HepG2 (cell line): Measurements from ENCODE around the gene VSTM1. TPM values are rescaled to one million over a fixed set of nuclear protein-coding genes. Genes with fewer than 3 reads are reported as not detected.

Source experiments
- CAMTA2 ChIP-seq: sonication (generic); formaldehyde crosslinking; IDR thresholded peaks from 2 replicates; pipeline ENCODE4 v1.4.0; 2020; ENCODE audit warnings: mild to moderate bottlenecking, missing genetic modification reagents, borderline replicate concordance
- CEBPG ChIP-seq: IDR thresholded peaks from 2 replicates; pipeline ENCODE4 v1.6.1; 2016
- ELF3 ChIP-seq: IDR thresholded peaks from 2 replicates; pipeline ENCODE4 v1.6.1; 2016; ENCODE audit warnings: missing genetic modification reagents, missing compliant biosample characterization
- HNF1A ChIP-seq, 2 experiments: sonication (generic) in 1 of 2; formaldehyde crosslinking in 1 of 2; IDR thresholded peaks; 2 replicates each; pipeline versions ENCODE4 v1.4.0 to v1.6.1; 2016 to 2020; ENCODE audit warnings: borderline replicate concordance in 1 of 2, low read depth in 1 of 2, mild to moderate bottlenecking in 1 of 2, missing genetic modification reagents in 1 of 2
- KMT2A ChIP-seq: sonication (generic); formaldehyde crosslinking; IDR thresholded peaks from 2 replicates; pipeline ENCODE4 v1.4.0; 2020; ENCODE audit warnings: missing genetic modification reagents
- MTA1 ChIP-seq: sonication (generic); formaldehyde crosslinking; IDR thresholded peaks from 2 replicates; pipeline ENCODE4 v1.4.0; 2020; ENCODE audit warnings: missing genetic modification reagents, mild to moderate bottlenecking, borderline replicate concordance
- NFRKB ChIP-seq: fragments of 450-650 bp; IDR thresholded peaks from 2 replicates; pipeline ENCODE4 v1.6.1; 2017
- NR1H2 ChIP-seq: sonication (generic); formaldehyde crosslinking; IDR thresholded peaks from 2 replicates; pipeline ENCODE4 v1.8.1; 2022; ENCODE audit warnings: low read depth, missing genetic modification reagents, borderline replicate concordance
- NR2F6 ChIP-seq, 2 experiments: IDR thresholded peaks; 2 replicates each; pipeline ENCODE4 v1.6.1; 2016; ENCODE audit warnings: antibody characterized with exemption in 1 of 2, mild to moderate bottlenecking in 1 of 2
- PTBP1 ChIP-seq: fragments of 200-400 bp; formaldehyde crosslinking; IDR thresholded peaks from 2 replicates; pipeline ENCODE4 v1.6.1; 2018; ENCODE audit warnings: low read length, low read depth; ENCODE audit not compliant: poor library complexity, severe bottlenecking
- REL ChIP-seq: sonication (generic); formaldehyde crosslinking; conservative IDR thresholded peaks from 2 replicates; pipeline ENCODE4 v1.8.0; 2022; ENCODE audit warnings: mild to moderate bottlenecking, missing genetic modification reagents, moderate library complexity
- RXRB ChIP-seq: IDR thresholded peaks from 2 replicates; pipeline ENCODE4 v1.6.1; 2016; ENCODE audit warnings: borderline replicate concordance, missing genetic modification reagents, missing compliant biosample characterization
- SMAD3 ChIP-seq: sonication (generic); formaldehyde crosslinking; IDR thresholded peaks from 2 replicates; pipeline ENCODE4 v1.4.0; 2020; ENCODE audit warnings: missing genetic modification reagents
- SMAD9 ChIP-seq: sonication (generic); formaldehyde crosslinking; IDR thresholded peaks from 2 replicates; pipeline ENCODE4 v1.5.1; 2020; ENCODE audit warnings: mild to moderate bottlenecking, missing genetic modification reagents
- SMARCE1 ChIP-seq: fragments of 450-650 bp; IDR thresholded peaks from 2 replicates; pipeline ENCODE4 v1.6.1; 2017; ENCODE audit warnings: borderline replicate concordance
- ZNF205 ChIP-seq: IDR thresholded peaks from 2 replicates; pipeline ENCODE4 v1.6.1; 2018; ENCODE audit warnings: missing biosample characterization, missing genetic modification reagents
- ZNF33B ChIP-seq: sonication (generic); formaldehyde crosslinking; IDR thresholded peaks from 2 replicates; pipeline ENCODE4 v1.5.1; 2020; ENCODE audit warnings: mild to moderate bottlenecking, missing genetic modification reagents
- ZNF354B ChIP-seq: sonication (generic); formaldehyde crosslinking; IDR thresholded peaks from 2 replicates; pipeline ENCODE4 v1.8.0; 2022; ENCODE audit warnings: mild to moderate bottlenecking, missing genetic modification reagents
- ZNF510 ChIP-seq: sonication (generic); formaldehyde crosslinking; IDR thresholded peaks from 2 replicates; pipeline ENCODE4 v1.4.0; 2020; ENCODE audit warnings: low read depth, mild to moderate bottlenecking, missing genetic modification reagents
- ZNF724P ChIP-seq: sonication (generic); formaldehyde crosslinking; IDR thresholded peaks from 2 replicates; pipeline ENCODE4 v1.8.0; 2022; ENCODE audit warnings: missing genetic modification reagents, borderline replicate concordance
- ZNF883 ChIP-seq: sonication (generic); formaldehyde crosslinking; IDR thresholded peaks from 2 replicates; pipeline ENCODE4 v1.5.1; 2020; ENCODE audit warnings: mild to moderate bottlenecking, missing genetic modification reagents; ENCODE audit errors: not compliant biosample characterization
- polyA plus RNA-seq, 8 experiments: library from polyadenylated mRNA; depleted of rRNA in 3 of 8; stranded (reverse) in 7 of 8; unstranded in 1 of 8; fragments of >200 nt; fragmentation: Illumina TruSeq in 4 of 8; extraction: Trizol in 4 of 8; gene quantifications; 2 replicates each; pipeline versions ENCODE4 v1.2.1 to v1.2.3, GENCODE V29; 2011 to 2016; ENCODE audit warnings: low read depth in 4 of 8, missing spikeins in 1 of 8, mixed read lengths in 1 of 8; ENCODE audit not compliant: insufficient read depth in 1 of 8
- total RNA-seq, 5 experiments: library from RNA; depleted of rRNA; stranded (reverse); fragments of >200 nt; fragmentation: Illumina TruSeq; extraction: Trizol; gene quantifications; 2 replicates each; pipeline ENCODE4 v1.2.3, GENCODE V29; 2016; ENCODE audit warnings: low read depth in 1 of 5
- TF ChIP-seq, protein P1 (sequence below): sonication (generic); formaldehyde crosslinking; IDR thresholded peaks from 2 replicates; pipeline ENCODE4 v1.9.0; 2021; ENCODE audit warnings: missing genetic modification reagents, mild to moderate bottlenecking, borderline replicate concordance
- TF ChIP-seq, protein P2 (sequence below): IDR thresholded peaks from 2 replicates; pipeline ENCODE4 v1.6.1; 2018; ENCODE audit warnings: missing genetic modification reagents, mild to moderate bottlenecking, missing compliant biosample characterization
- TF ChIP-seq, protein P3 (sequence below): sonication (generic); formaldehyde crosslinking; conservative IDR thresholded peaks from 2 replicates; pipeline ENCODE4 v1.8.0; 2022; ENCODE audit warnings: low read depth, missing genetic modification reagents

VSTM1 gene
- total and polyA plus RNA-seq, 2 of the 13 experiments (the other 11 are each of a cell fraction or from before 2014, with no cell fraction given), result not detected

DNA sequence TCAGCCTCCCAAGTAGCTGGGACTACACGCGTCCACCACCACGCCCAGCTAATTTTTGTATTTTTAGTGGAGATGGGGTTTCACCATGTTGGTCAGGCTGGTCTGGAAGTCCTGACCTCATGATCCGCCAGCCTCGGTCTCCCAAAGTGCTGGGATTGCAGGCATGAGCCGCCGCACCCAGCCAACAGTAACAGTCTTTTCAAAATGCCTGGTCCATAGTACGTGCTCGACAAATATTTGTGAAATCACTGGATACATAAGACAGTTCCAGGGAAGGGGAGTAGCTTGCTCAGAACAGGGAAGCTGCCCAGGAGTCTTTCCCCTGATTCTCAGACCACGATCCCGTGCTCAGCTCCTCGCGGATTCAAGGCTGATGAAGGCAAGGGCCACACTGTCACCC lies 41.8 kb downstream of the VSTM1 start (continued):
- TF ChIP-seq HNF1A (IDR thresholded peaks at IDR 0.05; ENCODE audit: low read depth), result no peak
- no peak for TF ChIP-seq HNF1A (CRISPR knock-in tag; IDR thresholded peaks at IDR 0.05; ENCODE audit: borderline replicate concordance)
- no peak for TF ChIP-seq REL (CRISPR knock-in tag)
- TF ChIP-seq KMT2A, result no peak
- TF ChIP-seq RXRB (CRISPR knock-in tag), result no peak
- no peak for TF ChIP-seq SMAD9 (CRISPR knock-in tag)
- no peak for TF ChIP-seq CAMTA2 (CRISPR knock-in tag)
- TF ChIP-seq CEBPG (CRISPR knock-in tag), result 0 out of 2 replicates have a peak, but pooled peaks have one; percentile 11
- no peak for TF ChIP-seq NFRKB
- no peak for TF ChIP-seq SMARCE1
- TF ChIP-seq MTA1 (CRISPR knock-in tag), result no peak
- no peak for TF ChIP-seq NR2F6 (IDR thresholded peaks at IDR 0.05)
- TF ChIP-seq NR2F6 (CRISPR knock-in tag; IDR thresholded peaks at IDR 0.05), result 0 out of 2 replicates have a peak, but pooled peaks have one; percentile 5
- no peak for TF ChIP-seq PTBP1
- TF ChIP-seq, protein P1, sequence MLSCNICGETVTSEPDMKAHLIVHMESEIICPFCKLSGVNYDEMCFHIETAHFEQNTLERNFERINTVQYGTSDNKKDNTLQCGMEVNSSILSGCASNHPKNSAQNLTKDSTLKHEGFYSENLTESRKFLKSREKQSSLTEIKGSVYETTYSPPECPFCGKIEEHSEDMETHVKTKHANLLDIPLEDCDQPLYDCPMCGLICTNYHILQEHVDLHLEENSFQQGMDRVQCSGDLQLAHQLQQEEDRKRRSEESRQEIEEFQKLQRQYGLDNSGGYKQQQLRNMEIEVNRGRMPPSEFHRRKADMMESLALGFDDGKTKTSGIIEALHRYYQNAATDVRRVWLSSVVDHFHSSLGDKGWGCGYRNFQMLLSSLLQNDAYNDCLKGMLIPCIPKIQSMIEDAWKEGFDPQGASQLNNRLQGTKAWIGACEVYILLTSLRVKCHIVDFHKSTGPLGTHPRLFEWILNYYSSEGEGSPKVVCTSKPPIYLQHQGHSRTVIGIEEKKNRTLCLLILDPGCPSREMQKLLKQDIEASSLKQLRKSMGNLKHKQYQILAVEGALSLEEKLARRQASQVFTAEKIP (CRISPR knock-in tag), result no peak
- no peak for TF ChIP-seq ZNF883
- no peak for TF ChIP-seq ZNF724P
- TF ChIP-seq, protein P2, sequence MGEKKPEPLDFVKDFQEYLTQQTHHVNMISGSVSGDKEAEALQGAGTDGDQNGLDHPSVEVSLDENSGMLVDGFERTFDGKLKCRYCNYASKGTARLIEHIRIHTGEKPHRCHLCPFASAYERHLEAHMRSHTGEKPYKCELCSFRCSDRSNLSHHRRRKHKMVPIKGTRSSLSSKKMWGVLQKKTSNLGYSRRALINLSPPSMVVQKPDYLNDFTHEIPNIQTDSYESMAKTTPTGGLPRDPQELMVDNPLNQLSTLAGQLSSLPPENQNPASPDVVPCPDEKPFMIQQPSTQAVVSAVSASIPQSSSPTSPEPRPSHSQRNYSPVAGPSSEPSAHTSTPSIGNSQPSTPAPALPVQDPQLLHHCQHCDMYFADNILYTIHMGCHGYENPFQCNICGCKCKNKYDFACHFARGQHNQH (CRISPR knock-in tag), result no peak
- TF ChIP-seq NR1H2 (CRISPR knock-in tag), result no peak
- no peak for TF ChIP-seq SMAD3
- TF ChIP-seq ZNF354B, result no peak
- TF ChIP-seq ZNF33B (CRISPR knock-in tag), result no peak
- peak; percentile 67; the same call in 1 of the 2 replicates for TF ChIP-seq ZNF205 (CRISPR knock-in tag)
- TF ChIP-seq ZNF510, result no peak
- TF ChIP-seq, protein P3, sequence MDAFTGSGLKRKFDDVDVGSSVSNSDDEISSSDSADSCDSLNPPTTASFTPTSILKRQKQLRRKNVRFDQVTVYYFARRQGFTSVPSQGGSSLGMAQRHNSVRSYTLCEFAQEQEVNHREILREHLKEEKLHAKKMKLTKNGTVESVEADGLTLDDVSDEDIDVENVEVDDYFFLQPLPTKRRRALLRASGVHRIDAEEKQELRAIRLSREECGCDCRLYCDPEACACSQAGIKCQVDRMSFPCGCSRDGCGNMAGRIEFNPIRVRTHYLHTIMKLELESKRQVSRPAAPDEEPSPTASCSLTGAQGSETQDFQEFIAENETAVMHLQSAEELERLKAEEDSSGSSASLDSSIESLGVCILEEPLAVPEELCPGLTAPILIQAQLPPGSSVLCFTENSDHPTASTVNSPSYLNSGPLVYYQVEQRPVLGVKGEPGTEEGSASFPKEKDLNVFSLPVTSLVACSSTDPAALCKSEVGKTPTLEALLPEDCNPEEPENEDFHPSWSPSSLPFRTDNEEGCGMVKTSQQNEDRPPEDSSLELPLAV (CRISPR knock-in tag), result no peak
- TF ChIP-seq ELF3, result no peak
